HG02852 (cell line): ENCODE data around the gene ARID4B.
"Not testable (repeated sequence)": the region's sequence is repeated elsewhere in the genome, so short reads cannot be mapped to it uniquely, and the experiment has no call there.

ENCODE experiments used
- ATAC-seq: cut with Tn5 transposase; IDR thresholded peaks from one replicate; pipeline ENCODE4 v1.9.1; 2021; ENCODE audit warnings: mild to moderate bottlenecking, moderate library complexity; ENCODE audit not compliant: unreplicated experiment

Gene ARID4B

DNA sequence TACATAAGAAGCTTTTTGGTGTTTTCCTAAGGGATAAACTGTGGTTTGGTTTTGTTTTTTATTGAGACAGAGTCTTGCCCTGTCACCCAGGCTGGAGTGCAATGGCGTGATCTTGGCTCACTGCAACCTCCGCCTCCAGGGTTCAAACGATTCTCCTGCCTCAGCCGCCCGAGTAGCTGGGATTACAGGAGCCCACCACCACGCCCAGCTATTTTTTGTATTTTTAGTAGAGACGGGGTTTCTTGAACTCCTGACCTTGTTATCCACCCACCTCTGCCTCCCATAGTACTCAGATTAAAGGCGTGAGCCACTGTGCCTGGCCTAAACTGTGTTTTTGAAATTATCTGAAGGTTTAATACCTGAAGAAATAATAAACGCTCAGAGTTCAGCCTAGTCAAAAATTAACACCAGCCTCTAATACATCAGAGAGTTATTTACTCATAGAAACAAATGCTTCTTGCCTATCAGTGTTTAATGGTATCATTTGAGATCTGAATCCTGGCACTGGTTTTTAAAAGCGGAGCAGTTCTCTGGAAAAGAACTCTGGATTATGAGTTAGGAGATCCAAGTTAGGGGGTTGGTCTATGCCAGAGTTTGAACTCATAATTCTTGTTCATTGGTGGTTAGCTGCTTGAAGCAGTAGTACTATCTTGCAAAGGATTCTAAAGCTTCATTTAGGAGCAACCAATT is 28.7 kb downstream of the ARID4B start:
- ATAC-seq = no peak

DNA sequence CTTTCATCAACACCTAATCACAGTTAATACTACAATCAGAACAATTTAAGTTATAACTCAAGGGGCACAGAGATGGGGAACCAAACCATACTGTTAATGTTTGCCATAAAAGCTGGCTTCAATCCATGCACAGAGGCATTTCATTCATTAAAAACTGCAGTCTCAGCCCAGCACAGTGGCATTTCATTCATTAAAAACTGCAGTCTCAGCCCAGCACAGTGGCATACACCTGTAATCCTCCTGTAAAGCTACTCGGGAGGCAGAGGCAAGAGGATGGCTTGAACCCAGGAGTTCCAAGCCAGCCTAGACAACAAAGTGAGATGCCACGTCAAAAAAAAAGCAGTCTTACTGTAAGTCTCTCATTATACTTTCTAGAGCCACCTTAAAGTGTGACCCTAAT is 29.2 kb downstream of the ARID4B start:
- ATAC-seq = no peak

DNA sequence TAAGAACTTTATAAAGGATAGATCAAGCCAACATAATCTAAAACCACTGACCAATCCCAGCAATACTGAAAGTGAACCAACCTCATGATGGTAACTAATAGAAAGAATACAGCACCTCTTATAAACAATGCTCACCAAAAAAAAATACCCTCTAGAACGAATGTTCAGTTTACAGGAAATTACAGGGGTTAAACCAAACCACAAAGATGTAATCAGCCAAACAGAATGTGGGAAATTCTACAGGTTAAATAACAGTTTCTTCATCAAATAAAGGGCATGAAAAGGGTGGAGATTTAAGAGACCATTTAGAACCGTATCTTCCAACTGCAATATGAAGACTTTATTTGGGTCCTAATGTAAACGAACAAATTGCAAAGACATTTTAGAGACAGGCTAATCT is 30.4 kb downstream of the ARID4B start:
- peak; percentile 50 for ATAC-seq

DNA sequence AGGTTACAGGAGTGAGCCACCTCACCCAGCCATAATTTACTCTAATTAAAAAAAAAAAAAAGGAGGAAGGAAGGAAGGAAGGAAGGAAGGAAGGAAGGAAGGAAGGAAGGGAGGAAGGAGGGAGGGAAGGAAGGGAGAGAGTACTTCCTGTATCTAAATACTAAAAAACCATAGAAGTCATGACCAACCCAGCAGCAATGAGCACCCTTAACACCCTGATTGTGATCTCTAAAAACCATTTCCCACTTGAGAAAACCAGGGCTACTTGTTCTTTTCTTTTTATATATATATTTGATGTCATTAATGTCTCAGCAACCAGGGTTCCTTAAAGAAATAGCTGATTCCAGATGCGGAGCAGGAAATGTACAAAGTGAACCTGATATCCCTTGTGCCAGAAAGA is 31.2 kb downstream of the ARID4B start:
- no peak for ATAC-seq

DNA sequence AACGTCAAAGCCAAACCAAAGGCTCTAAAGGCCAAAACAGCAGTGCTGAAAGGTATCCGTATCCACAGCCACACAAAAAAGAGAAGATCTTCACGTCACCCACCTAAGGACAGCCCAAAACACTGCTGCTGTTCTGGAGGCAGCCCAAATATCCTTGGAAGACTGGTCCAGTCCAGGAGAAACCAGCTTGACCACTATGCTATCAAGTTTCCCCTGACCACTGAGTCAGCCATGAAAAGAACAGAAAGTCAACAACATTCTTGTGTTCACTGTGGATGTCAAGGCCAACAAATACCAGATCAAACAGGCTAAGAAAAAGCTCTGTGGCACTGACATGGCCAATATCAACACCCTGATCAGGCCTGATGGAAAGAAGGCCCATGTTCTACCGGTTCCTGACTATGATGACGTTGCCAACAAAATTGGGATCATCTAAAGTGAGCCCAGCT is 32.1 kb downstream of the ARID4B start:
- ATAC-seq = no peak

DNA sequence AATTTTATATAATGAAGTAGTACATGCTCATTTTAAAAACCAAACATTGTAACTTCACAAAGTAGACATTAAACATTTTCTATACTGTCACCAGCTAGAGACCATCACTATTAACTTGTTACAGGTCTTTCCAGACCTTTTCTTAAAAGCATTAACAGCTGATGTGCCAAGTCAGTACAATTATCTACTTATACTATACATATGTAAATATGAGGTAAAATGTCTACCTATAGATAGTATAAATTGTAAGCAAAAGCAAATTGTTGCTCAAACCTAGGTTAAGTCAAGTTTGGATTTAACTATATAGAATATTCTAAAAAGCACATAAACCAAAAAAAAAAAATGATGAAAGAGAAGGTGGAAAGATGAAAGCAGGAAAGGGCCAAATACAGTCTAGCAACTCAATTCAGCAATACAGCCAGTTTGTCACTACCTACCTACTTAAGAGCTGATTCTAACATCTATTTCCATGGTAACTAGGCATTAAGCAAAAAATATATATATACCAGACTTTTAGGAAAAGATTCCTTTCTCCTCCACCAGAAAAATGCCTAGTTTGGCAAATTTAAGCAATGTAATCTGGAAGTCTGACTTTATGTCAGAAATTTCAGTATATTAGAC is 34.5 kb downstream of the ARID4B start:
- no peak for ATAC-seq

DNA sequence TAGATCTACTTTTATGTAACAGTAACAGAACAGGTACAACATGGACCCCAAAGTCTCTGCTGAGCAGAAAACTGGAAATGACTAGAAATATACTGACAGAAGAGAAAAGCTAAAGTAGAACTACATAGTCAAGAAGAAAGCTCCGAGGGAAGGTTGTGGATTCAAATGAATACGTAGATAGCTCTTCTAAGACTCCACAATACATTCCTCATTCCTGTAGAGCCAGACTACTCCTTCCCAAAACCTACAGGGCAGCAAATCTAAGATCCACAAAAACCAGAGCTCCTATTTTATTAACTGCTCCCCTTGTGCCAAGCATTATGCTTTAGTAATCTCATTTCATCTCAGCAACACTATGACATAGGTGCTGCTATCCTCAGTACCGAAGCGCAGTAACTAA is 35.2 kb downstream of the ARID4B start:
- ATAC-seq = no peak

DNA sequence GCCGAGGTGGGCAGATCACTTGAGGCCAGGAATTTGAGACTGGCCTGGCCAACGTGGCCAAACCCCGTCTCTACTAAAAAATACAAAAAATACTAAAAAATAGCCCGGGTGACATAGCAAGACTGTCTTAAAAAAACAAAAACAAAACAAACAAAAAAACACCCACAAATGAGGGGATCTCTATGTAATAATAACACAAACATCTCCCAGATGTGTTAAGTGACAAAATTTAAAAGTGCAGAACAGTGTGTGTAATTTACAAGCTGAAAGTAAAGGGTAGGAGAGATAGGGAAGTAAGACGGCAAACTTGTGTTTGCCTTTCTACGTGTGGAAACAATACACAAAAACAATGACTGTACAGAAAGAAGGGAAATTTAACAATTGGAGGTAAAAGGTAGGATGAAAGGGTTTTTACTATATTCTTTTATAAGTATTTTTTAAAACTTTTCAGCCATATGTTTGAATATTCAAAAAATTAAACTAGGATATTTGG is 36.3 kb downstream of the ARID4B start:
- no peak for ATAC-seq

DNA sequence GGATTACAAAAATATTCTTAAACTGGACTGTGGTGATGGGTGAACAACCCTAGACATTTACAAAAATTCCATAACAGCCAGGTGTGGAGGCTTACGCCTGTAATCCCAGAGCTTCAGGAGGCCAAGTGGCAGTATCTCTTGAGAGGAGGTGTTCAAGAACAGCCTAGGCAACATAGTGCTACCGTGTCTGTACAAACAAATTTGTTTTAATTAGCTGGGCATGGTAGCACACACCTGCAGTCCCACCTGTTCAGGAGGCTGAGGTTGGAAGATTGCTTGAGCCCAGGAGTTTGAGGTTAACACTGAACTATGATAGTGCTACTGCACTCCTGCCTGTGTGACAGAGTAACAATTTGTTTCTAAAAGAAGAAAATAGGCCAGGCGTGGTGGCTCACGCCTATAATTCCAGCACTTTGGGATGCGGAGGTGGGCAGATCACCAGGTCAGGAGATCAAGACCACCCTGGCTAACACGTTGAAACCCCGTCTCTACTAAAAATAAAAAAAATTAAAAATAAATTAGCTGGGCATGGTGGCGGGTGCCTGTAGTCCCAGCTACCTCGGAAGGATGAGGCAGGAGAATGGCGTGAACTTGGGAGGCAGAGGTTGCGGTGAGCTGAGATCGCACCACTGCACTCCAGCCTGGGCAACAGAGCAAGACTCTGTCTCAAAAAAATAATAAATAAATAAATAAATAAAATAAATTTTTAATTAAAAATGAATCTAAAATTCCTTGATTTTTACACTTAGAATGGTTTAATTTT is 37.1 kb downstream of the ARID4B start:
- ATAC-seq = no peak

DNA sequence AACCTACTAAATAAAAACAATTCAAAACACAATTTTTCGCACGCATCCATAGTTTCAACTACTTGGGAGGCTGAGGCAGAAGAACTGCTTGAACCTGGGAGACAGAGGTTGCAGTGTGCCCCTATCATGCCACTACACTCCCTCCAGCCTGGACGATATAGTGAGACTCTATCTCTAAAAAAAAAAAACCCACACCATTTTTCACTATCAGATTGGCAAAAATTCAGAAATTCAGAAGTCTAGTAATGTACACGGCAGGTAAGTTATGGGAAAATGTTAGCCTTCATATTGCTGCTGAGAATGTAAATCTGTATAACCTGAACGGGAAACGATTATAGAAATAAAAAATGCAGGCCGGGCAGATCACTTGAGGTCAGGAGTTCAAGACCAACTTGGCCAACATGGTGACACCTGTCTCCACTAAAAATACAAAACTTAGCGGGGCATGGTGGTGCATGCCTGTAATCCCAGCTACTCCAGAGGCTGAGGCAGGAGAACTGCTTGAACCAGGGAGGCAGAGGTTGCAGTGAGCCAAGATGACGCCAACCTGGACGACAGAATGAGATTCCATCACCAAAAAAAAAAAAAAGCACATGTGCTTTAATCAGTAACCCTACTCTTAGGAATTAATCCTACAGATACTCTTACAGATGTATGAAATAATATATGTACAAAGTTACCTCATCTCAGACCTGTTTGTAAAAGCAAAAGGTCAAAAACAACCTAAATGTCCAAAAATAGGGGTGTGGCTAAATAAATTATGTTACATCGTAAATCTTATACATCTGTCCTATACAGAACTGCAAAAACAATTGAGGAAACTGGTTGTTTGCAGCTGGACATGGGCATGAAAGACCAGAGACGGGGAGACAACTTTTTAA is 37.9 kb downstream of the ARID4B start:
- no peak for ATAC-seq

DNA sequence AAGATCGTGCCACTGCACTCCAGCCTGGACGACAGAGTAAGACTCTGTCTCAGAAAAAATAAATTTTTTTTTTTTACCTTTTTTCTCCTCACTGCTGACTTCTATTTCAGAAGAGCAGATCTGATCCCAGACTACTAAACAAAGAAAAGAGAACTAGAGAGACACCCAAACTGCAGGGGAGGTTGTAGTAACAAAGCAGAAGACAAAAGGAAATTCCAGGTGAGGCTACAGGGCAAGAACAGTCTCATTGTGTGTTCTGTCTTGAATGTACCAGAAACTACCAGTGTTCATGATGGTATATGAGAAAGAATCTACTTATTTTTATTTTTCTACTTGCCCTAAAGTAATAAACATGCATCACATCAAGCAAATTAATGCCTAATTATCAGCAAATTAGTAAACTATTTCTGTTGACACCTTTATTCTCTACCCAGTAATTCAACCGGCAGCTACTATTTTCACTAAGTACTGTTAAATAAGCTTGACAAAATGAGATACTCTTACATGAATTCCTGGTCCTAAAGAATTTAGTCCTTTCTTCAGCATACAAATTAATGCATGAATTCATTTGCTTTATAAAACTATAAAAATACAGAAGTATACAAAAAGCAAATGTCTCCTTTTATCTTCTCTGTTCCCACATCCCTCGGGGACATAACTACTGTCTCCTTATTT is 40.6 kb downstream of the ARID4B start:
- ATAC-seq = no peak

DNA sequence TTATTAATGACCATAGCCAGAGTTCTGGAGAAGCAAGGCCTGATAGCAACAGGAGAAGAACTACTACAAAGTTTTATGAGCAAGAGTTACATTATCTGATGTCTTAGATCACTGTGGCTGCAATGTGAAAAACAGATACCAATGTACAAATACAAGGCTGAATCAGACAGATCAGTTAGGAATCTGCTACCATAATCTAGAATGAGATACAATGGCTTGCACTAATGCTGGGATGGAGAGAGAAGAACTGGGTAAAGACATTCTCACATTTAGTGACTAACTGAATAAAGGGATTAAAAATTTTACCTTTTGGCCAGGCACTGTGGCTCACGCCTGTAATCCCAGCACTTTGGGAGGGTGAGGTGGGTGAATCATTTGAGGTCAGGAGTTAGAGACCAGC is 41.3 kb downstream of the ARID4B start:
- ATAC-seq = no peak

DNA sequence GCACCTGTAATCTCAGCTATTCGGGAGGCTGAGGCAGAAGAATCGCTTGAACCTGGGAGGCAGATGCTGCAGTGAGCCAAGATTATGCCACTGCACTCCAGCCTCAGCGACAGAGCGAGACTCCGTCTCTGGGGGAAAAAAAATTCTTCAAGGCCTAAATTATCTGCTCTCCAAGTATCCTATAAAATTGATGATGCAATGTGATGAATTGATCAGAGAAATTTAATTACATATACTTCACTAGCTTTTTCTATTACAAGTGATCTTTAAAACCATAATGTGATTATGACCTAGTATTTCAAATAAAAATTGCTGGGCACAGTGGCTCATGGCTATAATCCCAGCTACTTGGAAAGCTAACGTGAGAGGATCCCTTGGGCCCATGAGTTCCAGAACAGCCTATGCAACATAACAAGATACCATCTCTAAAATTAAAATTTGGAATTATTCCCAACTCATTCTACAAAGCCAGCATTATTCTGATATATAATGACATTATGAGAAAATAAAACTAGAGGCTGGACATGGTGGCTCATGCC is 43.7 kb downstream of the ARID4B start:
- ATAC-seq = no peak

DNA sequence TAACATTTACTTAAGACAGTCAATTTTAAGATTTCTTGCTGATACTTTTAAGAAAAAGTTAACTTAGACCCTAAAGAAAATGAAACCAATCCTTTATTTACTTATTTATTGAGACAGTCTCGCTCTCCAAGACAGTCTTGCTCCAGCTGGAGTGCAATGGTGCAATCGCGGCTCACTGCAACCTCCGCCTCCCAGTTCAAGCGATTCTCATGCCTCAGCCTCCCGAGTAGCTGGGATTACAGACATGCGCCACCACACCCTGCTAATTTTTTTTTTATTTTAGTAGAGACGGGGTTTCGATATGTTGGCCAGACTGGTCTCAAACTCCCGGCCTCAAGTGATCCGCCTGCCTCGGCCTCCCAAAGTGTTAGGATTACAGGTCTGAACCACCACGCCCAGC is 44.3 kb downstream of the ARID4B start:
- ATAC-seq = not testable (repeated sequence)

DNA sequence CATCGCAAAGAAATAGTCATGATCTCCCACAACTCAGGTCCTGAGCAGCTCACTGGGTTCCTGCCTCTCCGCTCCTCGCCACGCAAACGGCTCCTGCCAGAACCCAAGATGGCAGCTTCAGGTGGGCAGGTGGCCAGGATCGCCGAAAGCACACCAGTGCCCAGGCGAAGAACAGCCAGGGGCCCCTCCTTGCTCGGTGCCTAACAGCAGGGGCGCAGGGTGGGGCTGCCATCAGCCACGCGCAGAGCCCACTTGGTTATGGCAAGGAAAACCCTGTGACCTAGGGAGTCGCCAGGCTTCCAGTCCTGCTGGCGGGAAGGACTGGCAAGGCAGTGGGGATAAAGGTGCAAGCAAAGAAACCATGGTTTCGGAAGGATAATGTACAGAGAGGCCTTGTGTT is 47.5 kb downstream of the ARID4B start:
- no peak for ATAC-seq

DNA sequence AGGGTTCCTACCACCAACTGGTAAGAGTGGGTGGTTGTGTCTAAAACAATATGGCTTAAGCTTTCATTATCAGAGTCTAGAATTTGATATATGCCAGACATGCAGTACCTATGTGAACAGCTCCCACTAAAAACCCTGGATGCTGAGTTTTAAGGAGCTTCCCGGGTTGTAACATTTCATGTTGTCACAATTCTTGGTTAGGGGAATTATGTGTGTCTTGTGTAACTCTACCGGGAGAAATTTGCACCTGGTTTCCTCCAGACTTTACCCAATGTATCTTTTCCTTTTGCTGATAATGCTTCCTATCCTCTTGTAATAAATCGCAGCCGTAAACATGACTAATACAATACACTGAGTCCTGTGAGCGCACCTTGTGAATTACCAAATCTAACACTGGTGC is 48.3 kb downstream of the ARID4B start:
- no peak for ATAC-seq

DNA sequence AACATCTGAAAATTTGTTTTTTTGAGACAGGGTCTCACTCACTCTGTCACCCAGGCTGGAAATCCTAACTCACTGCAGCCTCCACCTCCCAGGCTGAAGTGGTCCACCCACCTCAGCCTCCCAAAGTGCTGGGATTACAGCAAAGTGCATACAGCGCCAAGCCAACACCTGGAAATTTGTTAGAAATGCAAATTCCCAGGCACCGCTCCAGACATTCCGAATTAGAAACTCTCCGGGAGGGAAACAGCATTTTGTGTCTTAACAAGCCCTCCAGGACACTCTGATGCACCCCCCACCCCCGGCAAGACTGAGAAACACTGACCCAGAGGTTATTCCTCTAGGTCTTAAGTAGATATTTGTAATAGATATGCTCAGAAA is 49.1 kb downstream of the ARID4B start:
- ATAC-seq = no peak

DNA sequence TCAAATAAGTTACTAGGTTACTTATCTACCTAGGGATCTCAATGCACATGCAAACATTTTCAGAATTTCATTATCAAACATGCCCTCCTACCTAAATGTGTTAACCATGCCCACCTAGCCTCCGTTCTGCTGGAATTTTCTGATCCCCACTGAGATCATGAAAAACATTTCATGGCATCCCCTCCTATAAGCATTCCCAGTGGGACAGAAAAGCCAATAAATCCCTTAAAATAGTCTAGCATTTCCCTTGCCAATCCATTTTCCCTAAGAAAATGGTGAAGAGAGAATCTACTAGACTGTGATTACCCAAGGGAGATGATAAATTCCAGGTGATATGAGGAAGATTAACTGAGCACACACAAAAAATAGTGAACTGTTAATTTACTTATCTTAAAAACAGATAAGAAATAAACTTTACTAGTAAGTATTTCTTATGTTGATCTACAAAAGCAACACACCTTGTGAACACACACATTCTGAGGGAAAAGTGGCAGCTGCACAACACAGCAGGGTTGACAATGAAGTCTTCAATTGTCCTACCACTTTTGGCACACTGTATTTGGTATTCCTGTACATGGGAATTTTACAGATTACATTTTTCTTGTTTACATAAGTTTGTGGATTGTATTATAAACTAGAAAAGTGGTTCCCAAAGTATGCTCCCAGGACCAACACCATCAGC is 49.6 kb downstream of the ARID4B start:
- no peak for ATAC-seq

DNA sequence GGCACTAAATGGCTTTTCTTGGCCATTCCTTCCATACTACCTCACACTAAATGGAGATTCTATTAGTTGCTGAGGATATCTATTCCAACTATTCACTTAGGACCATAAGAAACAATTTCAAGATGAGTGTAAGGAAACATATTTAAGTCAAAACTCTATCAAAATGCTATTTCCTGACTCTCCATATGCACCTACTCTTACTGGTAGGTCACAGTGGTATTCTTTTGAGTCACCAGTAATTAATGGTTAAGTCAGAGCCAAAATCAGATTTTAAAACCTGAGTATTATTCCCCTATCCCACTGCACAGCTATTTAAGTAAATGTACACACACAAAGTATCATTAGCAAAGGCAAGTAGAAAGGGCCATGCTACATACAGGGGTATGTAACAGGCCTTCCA is 50.3 kb downstream of the ARID4B start:
- no peak for ATAC-seq

DNA sequence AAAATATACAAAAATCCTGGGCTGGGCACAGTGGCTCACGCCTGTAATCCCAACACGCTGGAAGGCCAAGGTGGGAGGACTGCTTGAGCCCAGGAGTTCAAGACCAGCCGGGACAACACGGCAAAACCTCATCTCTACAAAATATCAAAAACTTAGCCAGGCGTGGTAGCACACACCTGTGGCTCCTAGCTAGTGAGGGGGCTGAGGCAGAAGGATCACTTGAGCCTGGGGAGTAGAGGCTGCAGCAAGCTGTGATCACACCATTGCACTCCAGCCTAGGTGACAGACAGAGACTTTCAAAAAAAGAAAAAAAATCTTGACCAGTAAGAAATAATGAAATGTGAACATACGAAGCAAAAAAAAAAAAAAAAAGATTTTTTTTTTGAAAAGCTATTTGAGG is 52.1 kb downstream of the ARID4B start:
- no peak for ATAC-seq
